ENCODE measurements around the gene CDKL4.

DNA sequence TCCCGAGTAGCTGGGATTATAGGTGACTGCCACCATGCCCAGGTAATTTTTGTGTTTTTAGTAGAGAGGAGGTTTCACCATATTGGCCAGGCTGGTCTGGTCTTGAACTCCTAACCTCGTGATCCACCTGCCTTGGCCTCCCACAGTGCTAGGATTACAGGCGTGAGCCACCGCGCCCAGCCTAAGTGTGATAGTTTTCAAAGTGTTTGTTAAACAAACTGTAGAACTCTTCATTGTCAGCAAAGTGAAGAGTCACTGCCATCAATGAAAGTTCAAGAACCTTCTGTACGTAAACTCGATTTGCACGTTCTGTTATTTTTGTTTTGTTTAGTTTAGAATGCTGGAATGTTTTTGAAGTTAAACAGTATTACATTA is 104.9 kb downstream of the CDKL4 start:
- TF ChIP-seq ZFP3 (CRISPR knock-in tag; IDR thresholded peaks at IDR 0.05), result no peak
- TF ChIP-seq, protein P1, sequence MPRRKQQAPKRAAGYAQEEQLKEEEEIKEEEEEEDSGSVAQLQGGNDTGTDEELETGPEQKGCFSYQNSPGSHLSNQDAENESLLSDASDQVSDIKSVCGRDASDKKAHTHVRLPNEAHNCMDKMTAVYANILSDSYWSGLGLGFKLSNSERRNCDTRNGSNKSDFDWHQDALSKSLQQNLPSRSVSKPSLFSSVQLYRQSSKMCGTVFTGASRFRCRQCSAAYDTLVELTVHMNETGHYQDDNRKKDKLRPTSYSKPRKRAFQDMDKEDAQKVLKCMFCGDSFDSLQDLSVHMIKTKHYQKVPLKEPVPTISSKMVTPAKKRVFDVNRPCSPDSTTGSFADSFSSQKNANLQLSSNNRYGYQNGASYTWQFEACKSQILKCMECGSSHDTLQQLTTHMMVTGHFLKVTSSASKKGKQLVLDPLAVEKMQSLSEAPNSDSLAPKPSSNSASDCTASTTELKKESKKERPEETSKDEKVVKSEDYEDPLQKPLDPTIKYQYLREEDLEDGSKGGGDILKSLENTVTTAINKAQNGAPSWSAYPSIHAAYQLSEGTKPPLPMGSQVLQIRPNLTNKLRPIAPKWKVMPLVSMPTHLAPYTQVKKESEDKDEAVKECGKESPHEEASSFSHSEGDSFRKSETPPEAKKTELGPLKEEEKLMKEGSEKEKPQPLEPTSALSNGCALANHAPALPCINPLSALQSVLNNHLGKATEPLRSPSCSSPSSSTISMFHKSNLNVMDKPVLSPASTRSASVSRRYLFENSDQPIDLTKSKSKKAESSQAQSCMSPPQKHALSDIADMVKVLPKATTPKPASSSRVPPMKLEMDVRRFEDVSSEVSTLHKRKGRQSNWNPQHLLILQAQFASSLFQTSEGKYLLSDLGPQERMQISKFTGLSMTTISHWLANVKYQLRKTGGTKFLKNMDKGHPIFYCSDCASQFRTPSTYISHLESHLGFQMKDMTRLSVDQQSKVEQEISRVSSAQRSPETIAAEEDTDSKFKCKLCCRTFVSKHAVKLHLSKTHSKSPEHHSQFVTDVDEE (CRISPR knock-in tag; IDR thresholded peaks at IDR 0.05), result no peak
- no peak for TF ChIP-seq ZNF70 (CRISPR knock-in tag; IDR thresholded peaks at IDR 0.05)
- no peak for TF ChIP-seq GLIS3 (CRISPR knock-in tag; IDR thresholded peaks at IDR 0.05)

Measured in SK-N-SH treated with all-trans-retinoic acid at 6 μM for 48 hours (cell line).